ENCODE data around the gene TIRAP. TPM values are rescaled to one million over a fixed set of nuclear protein-coding genes. Genes with fewer than 3 reads are reported as not detected.

Gene TIRAP
- total RNA-seq, 1 donor from 2014 or later, result 10.4 TPM

DNA sequence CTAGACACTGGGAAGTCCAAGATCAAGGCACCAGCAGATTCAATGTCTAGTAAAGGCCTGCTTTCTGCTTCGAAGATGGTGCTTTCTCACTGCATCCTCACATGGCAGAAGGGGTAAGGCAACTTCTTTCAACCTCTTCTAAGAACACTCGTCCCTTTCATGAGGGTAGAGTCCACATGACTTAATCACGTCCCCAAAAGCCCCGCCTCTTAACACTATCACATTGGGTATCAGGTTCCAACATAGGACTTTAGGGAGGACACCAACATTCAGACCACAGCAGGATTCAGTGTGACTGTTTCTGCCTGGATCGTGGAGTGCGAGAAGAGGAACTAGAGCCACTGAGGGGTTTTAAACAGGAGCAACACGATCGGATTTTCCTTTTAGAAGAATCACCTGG, 3.7 kb upstream of the TIRAP start:
- Mint-ChIP-seq H3K9me3 (no peaks in the 10 kb centered on the region), H3K4me1 (ENCODE audit: unreplicated experiment) (peaks cover 20% of the 10 kb centered on the region)
- TF ChIP-seq, protein P1, sequence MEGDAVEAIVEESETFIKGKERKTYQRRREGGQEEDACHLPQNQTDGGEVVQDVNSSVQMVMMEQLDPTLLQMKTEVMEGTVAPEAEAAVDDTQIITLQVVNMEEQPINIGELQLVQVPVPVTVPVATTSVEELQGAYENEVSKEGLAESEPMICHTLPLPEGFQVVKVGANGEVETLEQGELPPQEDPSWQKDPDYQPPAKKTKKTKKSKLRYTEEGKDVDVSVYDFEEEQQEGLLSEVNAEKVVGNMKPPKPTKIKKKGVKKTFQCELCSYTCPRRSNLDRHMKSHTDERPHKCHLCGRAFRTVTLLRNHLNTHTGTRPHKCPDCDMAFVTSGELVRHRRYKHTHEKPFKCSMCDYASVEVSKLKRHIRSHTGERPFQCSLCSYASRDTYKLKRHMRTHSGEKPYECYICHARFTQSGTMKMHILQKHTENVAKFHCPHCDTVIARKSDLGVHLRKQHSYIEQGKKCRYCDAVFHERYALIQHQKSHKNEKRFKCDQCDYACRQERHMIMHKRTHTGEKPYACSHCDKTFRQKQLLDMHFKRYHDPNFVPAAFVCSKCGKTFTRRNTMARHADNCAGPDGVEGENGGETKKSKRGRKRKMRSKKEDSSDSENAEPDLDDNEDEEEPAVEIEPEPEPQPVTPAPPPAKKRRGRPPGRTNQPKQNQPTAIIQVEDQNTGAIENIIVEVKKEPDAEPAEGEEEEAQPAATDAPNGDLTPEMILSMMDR (conservative IDR thresholded peaks at IDR 0.05), result no peak

GRCh38 chr11:126280595-126280994, 2.3 kb upstream of the TIRAP start:
- H3K27ac Mint-ChIP-seq, result peak overlapping the region; percentile 41

More for the DNA sequence above, 3.7 kb upstream of the TIRAP start:
- Mint-ChIP-seq H3K27ac (no peak overlapping the region), H3K36me3 (peaks cover 22% of the 10 kb centered on the region), H3K27me3 (no peaks in the 10 kb centered on the region), H3K4me3 (peak overlapping the region; percentile 15)
- no peak for DNase-seq (ENCODE audit: extremely low spot score, unreplicated experiment)

GRCh38 chr11:126281245-126281644, 1.6 kb upstream of the TIRAP start:
- Mint-ChIP-seq H3K4me3 (peak overlapping the region; percentile 92), H3K4me1 (ENCODE audit: unreplicated experiment) (peaks cover 24% of the 10 kb centered on the region), H3K27me3 (no peaks in the 10 kb centered on the region), H3K9me3 (no peaks in the 10 kb centered on the region), H3K27ac (no peak overlapping the region), H3K36me3 (peaks cover 19% of the 10 kb centered on the region)
- TF ChIP-seq, protein P1 (conservative IDR thresholded peaks at IDR 0.05), result no peak
- no peak for DNase-seq (ENCODE audit: extremely low spot score, unreplicated experiment)

More at GRCh38 chr11:126280595-126280994, 2.3 kb upstream of the TIRAP start:
- Mint-ChIP-seq H3K9me3 (no peaks in the 10 kb centered on the region), H3K27me3 (no peaks in the 10 kb centered on the region), H3K36me3 (peaks cover 22% of the 10 kb centered on the region), H3K4me1 (ENCODE audit: unreplicated experiment) (peaks cover 24% of the 10 kb centered on the region), H3K4me3 (peak overlapping the region; percentile 51)
- no peak for DNase-seq (ENCODE audit: extremely low spot score, unreplicated experiment)
- TF ChIP-seq, protein P1 (conservative IDR thresholded peaks at IDR 0.05), result no peak

DNA sequence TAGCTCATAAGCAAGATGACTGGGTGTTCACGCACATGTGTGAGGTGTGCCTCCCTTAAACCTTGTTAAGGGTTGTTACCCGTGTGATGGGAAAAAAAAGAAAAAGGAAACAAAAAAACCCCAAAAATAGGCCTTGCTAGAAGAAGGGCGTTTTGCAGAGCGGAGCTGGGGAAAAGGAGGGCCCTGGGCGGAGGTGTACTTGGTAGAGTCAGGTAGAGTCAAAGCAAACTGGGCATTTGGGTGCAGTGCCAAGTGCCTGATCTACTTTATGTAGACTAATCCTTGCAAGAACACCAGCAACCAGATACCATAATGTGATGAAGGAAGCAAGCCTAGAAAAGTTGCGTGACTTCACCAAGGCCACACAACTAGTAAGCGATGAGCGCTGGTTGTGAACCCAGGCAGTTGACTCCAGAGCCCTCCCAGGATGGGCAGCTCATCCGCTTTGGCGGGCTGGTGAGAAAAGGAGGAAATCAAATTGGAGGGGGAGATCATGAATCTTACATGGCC, 1.2 kb upstream of the TIRAP start:
- TF ChIP-seq, protein P1 (conservative IDR thresholded peaks at IDR 0.05), result no peak
- DNase-seq (ENCODE audit: extremely low spot score, unreplicated experiment), result no peak
- H3K36me3 Mint-ChIP-seq, result peaks cover 20% of the 10 kb centered on the region
- peak overlapping the region; percentile 92 for H3K4me3 Mint-ChIP-seq
- no peak overlapping the region for H3K27ac Mint-ChIP-seq
- H3K27me3 Mint-ChIP-seq, result no peaks in the 10 kb centered on the region
- H3K9me3 Mint-ChIP-seq, result no peaks in the 10 kb centered on the region
- peaks cover 24% of the 10 kb centered on the region for H3K4me1 Mint-ChIP-seq (ENCODE audit: unreplicated experiment)

GRCh38 chr11:126282361-126282735, 545 bp upstream of the TIRAP start:
- no peaks in the 10 kb centered on the region for H3K9me3 Mint-ChIP-seq
- peaks cover 23% of the 10 kb centered on the region for H3K36me3 Mint-ChIP-seq

More at GRCh38 chr11:126282361-126282735, 545 bp upstream of the TIRAP start:
- TF ChIP-seq, protein P1 (conservative IDR thresholded peaks at IDR 0.05), result no peak
- H3K27me3 Mint-ChIP-seq, result no peaks in the 10 kb centered on the region
- no peak for DNase-seq (ENCODE audit: extremely low spot score, unreplicated experiment)
- H3K4me3 Mint-ChIP-seq, result peak overlapping the region; percentile 92
- peak overlapping the region; percentile 84 for H3K27ac Mint-ChIP-seq
- peaks cover 24% of the 10 kb centered on the region for H3K4me1 Mint-ChIP-seq (ENCODE audit: unreplicated experiment)
